ENCODE data around the gene AUTS2.

The AUTS2 gene

DNA sequence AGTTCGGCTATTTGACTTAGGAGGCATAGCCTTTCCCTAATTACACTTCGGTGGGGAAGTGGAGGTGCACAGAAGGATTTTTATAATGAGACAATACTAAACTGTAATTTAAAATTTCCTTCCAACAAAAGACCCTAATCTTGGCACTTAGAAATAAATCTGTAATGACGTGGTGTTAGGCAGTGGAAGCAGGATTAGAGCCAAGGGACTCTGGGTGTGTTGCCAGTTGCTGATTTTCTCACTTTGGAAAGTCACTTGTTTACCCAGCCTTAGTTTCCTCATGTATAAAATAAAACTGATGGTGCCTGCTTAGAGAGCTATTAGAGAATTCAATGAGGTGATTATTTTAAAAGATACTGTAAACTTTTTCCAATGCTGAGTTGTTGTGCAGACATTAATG lies 287.2 kb downstream of the AUTS2 start:
- no peak for DNase-seq
- H3K27me3 ChIP-seq, result no peaks in the 10 kb centered on the region
- H3K27ac ChIP-seq, result no peak overlapping the region
- no peaks in the 10 kb centered on the region for H3K36me3 ChIP-seq
- intact Hi-C loops (cut with DNase I; ENCODE audit: low total_unique reads), result no loop called here
- H3K4me3 ChIP-seq, result no peak overlapping the region
- no peaks in the 10 kb centered on the region for H3K9me3 ChIP-seq
- no peaks in the 10 kb centered on the region for H3K4me1 ChIP-seq
- TF ChIP-seq, protein P1, sequence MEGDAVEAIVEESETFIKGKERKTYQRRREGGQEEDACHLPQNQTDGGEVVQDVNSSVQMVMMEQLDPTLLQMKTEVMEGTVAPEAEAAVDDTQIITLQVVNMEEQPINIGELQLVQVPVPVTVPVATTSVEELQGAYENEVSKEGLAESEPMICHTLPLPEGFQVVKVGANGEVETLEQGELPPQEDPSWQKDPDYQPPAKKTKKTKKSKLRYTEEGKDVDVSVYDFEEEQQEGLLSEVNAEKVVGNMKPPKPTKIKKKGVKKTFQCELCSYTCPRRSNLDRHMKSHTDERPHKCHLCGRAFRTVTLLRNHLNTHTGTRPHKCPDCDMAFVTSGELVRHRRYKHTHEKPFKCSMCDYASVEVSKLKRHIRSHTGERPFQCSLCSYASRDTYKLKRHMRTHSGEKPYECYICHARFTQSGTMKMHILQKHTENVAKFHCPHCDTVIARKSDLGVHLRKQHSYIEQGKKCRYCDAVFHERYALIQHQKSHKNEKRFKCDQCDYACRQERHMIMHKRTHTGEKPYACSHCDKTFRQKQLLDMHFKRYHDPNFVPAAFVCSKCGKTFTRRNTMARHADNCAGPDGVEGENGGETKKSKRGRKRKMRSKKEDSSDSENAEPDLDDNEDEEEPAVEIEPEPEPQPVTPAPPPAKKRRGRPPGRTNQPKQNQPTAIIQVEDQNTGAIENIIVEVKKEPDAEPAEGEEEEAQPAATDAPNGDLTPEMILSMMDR (IDR thresholded peaks at IDR 0.05), result no peak

- Histone ChIP-seq H3K36me3 (no peaks in the 10 kb centered on the region), H3K9me3 (no peaks in the 10 kb centered on the region), H3K27ac (no peak overlapping the region), H3K4me1 (no peaks in the 10 kb centered on the region), H3K27me3 (no peaks in the 10 kb centered on the region), H3K4me3 (no peak overlapping the region)
- intact Hi-C loops (cut with DNase I; ENCODE audit: low total_unique reads), result no loop called here
- DNase-seq, result no peak
- TF ChIP-seq, protein P1 (IDR thresholded peaks at IDR 0.05), result no peak
Measured at GRCh38 chr7:69889338-69889975, 291.2 kb downstream of the AUTS2 start.

DNA sequence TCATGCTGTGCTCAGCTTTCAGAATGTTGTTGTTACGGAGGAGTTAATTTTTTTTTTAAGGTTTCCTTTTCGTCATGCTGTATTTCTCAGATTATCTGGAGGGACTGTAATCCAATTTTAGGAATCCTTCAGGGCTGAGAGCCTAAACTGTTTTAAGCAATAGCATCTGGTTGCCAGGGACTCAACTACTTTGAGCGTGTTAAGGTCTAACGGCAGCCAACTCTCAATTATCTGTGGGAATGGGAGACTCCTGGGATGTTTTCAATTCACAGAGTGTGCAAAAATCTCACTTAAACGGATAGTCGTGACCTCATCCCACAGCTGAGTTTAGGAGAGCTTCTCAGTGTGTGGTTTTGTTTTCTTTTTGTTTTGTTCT lies 291.7 kb downstream of the AUTS2 start:
- no peak for DNase-seq
- Histone ChIP-seq H3K27ac (no peak overlapping the region), H3K4me3 (no peak overlapping the region), H3K4me1 (no peaks in the 10 kb centered on the region), H3K27me3 (no peaks in the 10 kb centered on the region), H3K9me3 (no peaks in the 10 kb centered on the region), H3K36me3 (no peaks in the 10 kb centered on the region)
- TF ChIP-seq, protein P1 (IDR thresholded peaks at IDR 0.05), result no peak
- intact Hi-C loops (cut with DNase I; ENCODE audit: low total_unique reads), result no loop called here

GRCh38 chr7:69892790-69893189 lies 294.5 kb downstream of the AUTS2 start:
- intact Hi-C loops (cut with DNase I; ENCODE audit: low total_unique reads), result no loop called here
- TF ChIP-seq, protein P1 (IDR thresholded peaks at IDR 0.05), result no peak

DNA sequence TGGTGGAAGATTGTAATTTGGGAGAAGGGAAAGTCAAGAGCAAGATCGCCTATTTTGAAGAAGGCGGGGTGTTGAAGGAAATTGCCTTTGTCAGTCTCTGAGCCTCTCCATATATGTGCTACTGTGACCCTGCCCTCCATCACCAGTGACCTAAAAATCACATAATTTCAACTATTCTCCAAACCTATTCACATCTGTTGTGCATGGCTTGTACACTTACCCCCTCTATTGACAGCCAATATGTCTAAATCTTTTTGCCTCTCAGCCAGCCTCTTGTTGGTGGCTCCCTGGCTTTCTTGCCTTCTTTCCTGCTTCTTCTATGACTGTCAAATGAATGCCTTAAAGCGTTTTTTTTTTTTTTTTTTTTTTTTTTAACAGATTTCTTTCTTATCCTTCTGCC lies 295.6 kb downstream of the AUTS2 start:
- Histone ChIP-seq H3K4me1 (no peaks in the 10 kb centered on the region), H3K27me3 (no peaks in the 10 kb centered on the region), H3K4me3 (no peak overlapping the region), H3K27ac (no peak overlapping the region), H3K9me3 (no peaks in the 10 kb centered on the region), H3K36me3 (no peaks in the 10 kb centered on the region)
- intact Hi-C loops (cut with DNase I; ENCODE audit: low total_unique reads), result no loop called here
- no peak for DNase-seq
- TF ChIP-seq, protein P1 (IDR thresholded peaks at IDR 0.05), result peak in 1 of 2 experiments; percentile 14

More at GRCh38 chr7:69892790-69893189, 294.5 kb downstream of the AUTS2 start:
- Histone ChIP-seq H3K27ac (no peak overlapping the region), H3K27me3 (no peaks in the 10 kb centered on the region), H3K4me3 (no peak overlapping the region), H3K4me1 (no peaks in the 10 kb centered on the region), H3K9me3 (no peaks in the 10 kb centered on the region), H3K36me3 (no peaks in the 10 kb centered on the region)
- no peak for DNase-seq

DNA sequence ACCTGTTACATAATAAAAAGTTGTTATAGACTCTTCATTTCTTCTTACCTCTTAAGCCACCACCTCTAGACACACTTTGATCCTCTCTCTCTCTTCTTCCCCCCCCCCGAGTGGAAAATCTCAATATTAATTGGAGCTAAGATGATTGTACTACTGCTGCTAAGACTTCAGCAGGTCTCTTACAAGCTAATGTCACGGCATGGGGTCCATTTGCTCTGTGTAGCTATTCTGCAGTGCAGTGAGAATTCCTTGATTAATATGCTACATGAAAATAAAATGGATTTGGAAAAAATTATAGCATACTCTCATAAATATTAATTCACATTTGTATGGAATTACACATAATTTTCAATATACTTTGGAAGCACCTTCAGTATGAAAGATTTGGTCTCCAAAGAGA lies 297.2 kb downstream of the AUTS2 start:
- TF ChIP-seq, protein P1 (IDR thresholded peaks at IDR 0.05), result no peak
- no peaks in the 10 kb centered on the region for H3K4me1 ChIP-seq
- no peak for DNase-seq
- H3K4me3 ChIP-seq, result no peak overlapping the region
- H3K9me3 ChIP-seq, result no peaks in the 10 kb centered on the region
- H3K27me3 ChIP-seq, result no peaks in the 10 kb centered on the region
- no peak overlapping the region for H3K27ac ChIP-seq
- intact Hi-C loops (cut with DNase I; ENCODE audit: low total_unique reads), result no loop called here
- no peaks in the 10 kb centered on the region for H3K36me3 ChIP-seq
